Activated naive CD8-positive, alpha-beta T cell treated with anti-CD3 and anti-CD28 coated beads for 36 hours (primary cell): Measurements from ENCODE around the gene PTCH1. TPM values are rescaled to one million over a fixed set of nuclear protein-coding genes. Genes with fewer than 3 reads are reported as not detected.

Experiments
- DNase-seq: peaks from one replicate; pipeline ENCODE4 v3.0.0; 2021
- H3K27ac Mint-ChIP-seq: one replicate; pipeline ENCODE4 v1.8.0; 2022; ENCODE audit warnings: mild to moderate bottlenecking, moderate library complexity, mixed read lengths
- H3K27me3 Mint-ChIP-seq: one replicate; pipeline ENCODE4 v1.8.0; 2022; ENCODE audit warnings: mild to moderate bottlenecking, mixed read lengths
- H3K36me3 Mint-ChIP-seq: one replicate; pipeline ENCODE4 v1.8.0; 2021; ENCODE audit warnings: mild to moderate bottlenecking, mixed read lengths
- H3K4me1 Mint-ChIP-seq: one replicate; pipeline ENCODE4 v1.8.0; 2021; ENCODE audit warnings: mixed read lengths
- H3K4me3 Mint-ChIP-seq: one replicate; pipeline ENCODE4 v1.8.0; 2022; ENCODE audit warnings: mild to moderate bottlenecking, moderate library complexity, mixed read lengths
- H3K9me3 Mint-ChIP-seq: one replicate; pipeline ENCODE4 v1.8.0; 2022; ENCODE audit warnings: mixed read lengths
- total RNA-seq, 2 experiments: library from RNA; stranded (reverse); gene quantifications; one replicate each; pipeline ENCODE4 v1.2.3, GENCODE V29; 2021

The PTCH1 gene
- total RNA-seq, 2 experiments from 2014 or later = 4.8 to 6.1 TPM

- H3K4me1 Mint-ChIP-seq = peaks cover 62% of the 10 kb centered on the region
Measured at GRCh38 chr9:95495529-95495928, 21.2 kb downstream of the PTCH1 start.

GRCh38 chr9:95494416-95495371 is 22.1 kb downstream of the PTCH1 start:
- H3K36me3 Mint-ChIP-seq = peaks cover 5% of the 10 kb centered on the region
- no peaks in the 10 kb centered on the region for H3K27me3 Mint-ChIP-seq
- H3K4me3 Mint-ChIP-seq = peak overlapping the region; percentile 86
- peak; percentile 84 for DNase-seq
- H3K27ac Mint-ChIP-seq = peak overlapping the region; percentile 96
- peaks cover 62% of the 10 kb centered on the region for H3K4me1 Mint-ChIP-seq
- H3K9me3 Mint-ChIP-seq = no peaks in the 10 kb centered on the region

More at GRCh38 chr9:95495529-95495928, 21.2 kb downstream of the PTCH1 start:
- Mint-ChIP-seq H3K27ac (no peak overlapping the region), H3K9me3 (no peaks in the 10 kb centered on the region), H3K4me3 (no peak overlapping the region), H3K36me3 (peaks cover 5% of the 10 kb centered on the region), H3K27me3 (no peaks in the 10 kb centered on the region)
- no peak for DNase-seq

GRCh38 chr9:95494022-95494415 is 22.8 kb downstream of the PTCH1 start:
- peaks cover 5% of the 10 kb centered on the region for H3K36me3 Mint-ChIP-seq
- peak overlapping the region; percentile 96 for H3K27ac Mint-ChIP-seq

GRCh38 chr9:95493402-95493801 is 23.4 kb downstream of the PTCH1 start:
- Mint-ChIP-seq H3K9me3 (no peaks in the 10 kb centered on the region), H3K36me3 (peaks cover 5% of the 10 kb centered on the region), H3K27ac (no peak overlapping the region), H3K4me3 (no peak overlapping the region), H3K27me3 (no peaks in the 10 kb centered on the region), H3K4me1 (peaks cover 60% of the 10 kb centered on the region)
- no peak for DNase-seq

More at GRCh38 chr9:95494022-95494415, 22.8 kb downstream of the PTCH1 start:
- Mint-ChIP-seq H3K9me3 (no peaks in the 10 kb centered on the region), H3K4me1 (peaks cover 63% of the 10 kb centered on the region), H3K27me3 (no peaks in the 10 kb centered on the region), H3K4me3 (peak overlapping the region; percentile 86)
- DNase-seq = no peak

GRCh38 chr9:95491543-95492320 is 25.0 kb downstream of the PTCH1 start:
- peaks cover 51% of the 10 kb centered on the region for H3K4me1 Mint-ChIP-seq
- peaks cover 5% of the 10 kb centered on the region for H3K36me3 Mint-ChIP-seq
- DNase-seq = no peak
- H3K27me3 Mint-ChIP-seq = no peaks in the 10 kb centered on the region
- no peak overlapping the region for H3K4me3 Mint-ChIP-seq
- no peaks in the 10 kb centered on the region for H3K9me3 Mint-ChIP-seq
- H3K27ac Mint-ChIP-seq = no peak overlapping the region

- Mint-ChIP-seq H3K4me3 (no peak overlapping the region), H3K4me1 (peaks cover 37% of the 10 kb centered on the region), H3K27ac (no peak overlapping the region), H3K9me3 (no peaks in the 10 kb centered on the region), H3K27me3 (no peaks in the 10 kb centered on the region), H3K36me3 (no peaks in the 10 kb centered on the region)
- DNase-seq = no peak
Measured at GRCh38 chr9:95488954-95489353, 27.8 kb downstream of the PTCH1 start.

GRCh38 chr9:95486318-95486717 is 30.5 kb downstream of the PTCH1 start:
- Mint-ChIP-seq H3K4me3 (no peak overlapping the region), H3K27me3 (no peaks in the 10 kb centered on the region), H3K27ac (no peak overlapping the region), H3K36me3 (peaks cover 2% of the 10 kb centered on the region), H3K9me3 (no peaks in the 10 kb centered on the region), H3K4me1 (peaks cover 19% of the 10 kb centered on the region)
- DNase-seq = no peak

GRCh38 chr9:95484225-95484624 is 32.5 kb downstream of the PTCH1 start:
- Mint-ChIP-seq H3K9me3 (no peaks in the 10 kb centered on the region), H3K36me3 (peaks cover 7% of the 10 kb centered on the region), H3K4me3 (no peak overlapping the region), H3K27me3 (no peaks in the 10 kb centered on the region), H3K4me1 (peaks cover 19% of the 10 kb centered on the region), H3K27ac (no peak overlapping the region)
- no peak for DNase-seq

GRCh38 chr9:95483431-95483830 is 33.3 kb downstream of the PTCH1 start:
- H3K4me3 Mint-ChIP-seq = no peak overlapping the region
- H3K36me3 Mint-ChIP-seq = peaks cover 8% of the 10 kb centered on the region

GRCh38 chr9:95482621-95483020 is 34.1 kb downstream of the PTCH1 start:
- Mint-ChIP-seq H3K4me3 (no peak overlapping the region), H3K36me3 (peaks cover 8% of the 10 kb centered on the region), H3K27me3 (no peaks in the 10 kb centered on the region), H3K27ac (no peak overlapping the region), H3K4me1 (peaks cover 17% of the 10 kb centered on the region), H3K9me3 (no peaks in the 10 kb centered on the region)
- DNase-seq = no peak

More at GRCh38 chr9:95483431-95483830, 33.3 kb downstream of the PTCH1 start:
- no peak for DNase-seq
- no peaks in the 10 kb centered on the region for H3K27me3 Mint-ChIP-seq
- H3K4me1 Mint-ChIP-seq = peaks cover 17% of the 10 kb centered on the region
- no peaks in the 10 kb centered on the region for H3K9me3 Mint-ChIP-seq
- no peak overlapping the region for H3K27ac Mint-ChIP-seq

GRCh38 chr9:95481000-95481399 is 35.8 kb downstream of the PTCH1 start:
- Mint-ChIP-seq H3K27ac (no peak overlapping the region), H3K9me3 (no peaks in the 10 kb centered on the region), H3K4me3 (no peak overlapping the region), H3K4me1 (peaks cover 14% of the 10 kb centered on the region), H3K27me3 (no peaks in the 10 kb centered on the region), H3K36me3 (peaks cover 8% of the 10 kb centered on the region)
- DNase-seq = peak; percentile 24

- Mint-ChIP-seq H3K4me1 (peaks cover 10% of the 10 kb centered on the region), H3K36me3 (peaks cover 8% of the 10 kb centered on the region), H3K9me3 (no peaks in the 10 kb centered on the region), H3K27ac (no peak overlapping the region), H3K4me3 (no peak overlapping the region), H3K27me3 (no peaks in the 10 kb centered on the region)
- DNase-seq = no peak
Measured at GRCh38 chr9:95480346-95480745, 36.4 kb downstream of the PTCH1 start.

- no peak for DNase-seq
- Mint-ChIP-seq H3K27ac (no peak overlapping the region), H3K9me3 (no peaks in the 10 kb centered on the region), H3K4me3 (no peak overlapping the region), H3K4me1 (peaks cover 10% of the 10 kb centered on the region), H3K36me3 (peaks cover 8% of the 10 kb centered on the region), H3K27me3 (no peaks in the 10 kb centered on the region)
Measured at GRCh38 chr9:95479330-95479729, 37.4 kb downstream of the PTCH1 start.

- no peak overlapping the region for H3K4me3 Mint-ChIP-seq
- H3K27me3 Mint-ChIP-seq = no peaks in the 10 kb centered on the region
- peaks cover 7% of the 10 kb centered on the region for H3K36me3 Mint-ChIP-seq
- peaks cover 10% of the 10 kb centered on the region for H3K4me1 Mint-ChIP-seq
- no peaks in the 10 kb centered on the region for H3K9me3 Mint-ChIP-seq
- no peak overlapping the region for H3K27ac Mint-ChIP-seq
- DNase-seq = no peak
Measured at GRCh38 chr9:95478335-95478734, 38.4 kb downstream of the PTCH1 start.

- H3K36me3 Mint-ChIP-seq = peaks cover 7% of the 10 kb centered on the region
Measured at GRCh38 chr9:95477885-95478284, 38.9 kb downstream of the PTCH1 start.

More at GRCh38 chr9:95477885-95478284, 38.9 kb downstream of the PTCH1 start:
- no peak for DNase-seq
- Mint-ChIP-seq H3K27me3 (no peaks in the 10 kb centered on the region), H3K4me3 (no peak overlapping the region), H3K27ac (no peak overlapping the region), H3K4me1 (peaks cover 10% of the 10 kb centered on the region), H3K9me3 (no peaks in the 10 kb centered on the region)
